Activated T-helper 1 cell treated with anti-CD3 and anti-CD28 coated beads, Interleukin-12 subunit alpha, Interleukin-12 subunit beta, Interleukin-2, Interleukin-4 antibody, amounts not matched to agents 30 ng/mL and 10 ng/mL and 1 ng/mL, durations not matched to agents 14 hours and 24 hours and 36 hours (primary cell): Measurements from ENCODE around the gene SORBS1. TPM values are rescaled to one million over a fixed set of nuclear protein-coding genes. Genes with fewer than 3 reads are reported as not detected.

Source experiments
- DNase-seq: peaks from one replicate; pipeline ENCODE4 v3.0.0; 2021; ENCODE audit warnings: low spot score
- H3K27ac Mint-ChIP-seq: one replicate; pipeline ENCODE4 v1.8.0; 2021; ENCODE audit warnings: mild to moderate bottlenecking, mixed read lengths
- H3K27me3 Mint-ChIP-seq: one replicate; pipeline ENCODE4 v1.8.0; 2022; ENCODE audit warnings: mild to moderate bottlenecking, moderate library complexity, mixed read lengths; ENCODE audit not compliant: insufficient read depth
- H3K36me3 Mint-ChIP-seq: one replicate; pipeline ENCODE4 v1.8.0; 2021; ENCODE audit warnings: low read depth, mixed read lengths
- H3K4me1 Mint-ChIP-seq: one replicate; pipeline ENCODE4 v1.8.0; 2021; ENCODE audit warnings: low read depth, mixed read lengths
- H3K4me3 Mint-ChIP-seq: one replicate; pipeline ENCODE4 v1.8.0; 2021; ENCODE audit warnings: mild to moderate bottlenecking, moderate library complexity, mixed read lengths
- H3K9me3 Mint-ChIP-seq: one replicate; pipeline ENCODE4 v1.8.0; 2021; ENCODE audit warnings: mixed read lengths
- intact Hi-C: fragments of 100-400 bp; cut with micrococcal nuclease; formaldehyde crosslinking; loops from one replicate; pipeline ENCODE4 v1.15.1; 2024
- total RNA-seq: library from RNA; stranded (reverse); gene quantifications from 2 replicates; pipeline ENCODE4 v1.2.3, GENCODE V29; 2022

The SORBS1 gene
- total RNA-seq, 1 donor from 2014 or later: 0.73 TPM

DNA sequence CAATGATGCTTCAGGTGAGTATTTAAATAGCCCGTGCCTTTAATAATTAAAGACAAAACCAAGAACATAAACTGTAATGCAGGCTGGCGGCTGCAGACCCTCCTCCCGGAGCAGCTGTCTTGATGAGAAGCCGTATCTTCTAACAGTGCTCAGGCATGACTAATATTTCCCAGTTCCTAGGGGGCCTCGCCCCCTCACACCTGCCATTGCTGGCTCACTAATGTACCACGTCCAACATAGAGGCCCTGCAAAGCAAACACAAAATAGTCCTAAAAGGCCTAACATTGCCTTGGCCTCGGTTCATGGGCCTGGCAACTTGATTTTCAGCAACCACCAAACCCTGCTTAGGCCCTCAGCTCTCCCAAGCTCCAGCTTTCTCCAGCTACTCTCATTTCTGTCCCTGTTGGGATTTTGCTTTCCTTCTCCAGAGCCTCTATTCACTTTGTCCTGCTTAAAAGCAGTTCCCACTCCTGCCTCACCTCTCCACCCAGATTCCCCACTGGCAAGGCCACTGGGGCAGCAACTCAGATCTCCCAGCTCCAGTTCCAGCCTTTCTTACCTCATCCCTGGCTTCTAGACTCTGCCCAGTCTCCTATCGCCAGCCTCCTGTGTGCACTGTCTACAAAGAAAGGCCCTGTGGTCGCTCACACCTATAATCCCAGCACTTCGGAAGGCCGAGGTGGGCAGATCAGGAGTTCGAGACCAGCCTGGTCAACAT lies 16.2 kb downstream of the SORBS1 start:
- no peak overlapping the region for H3K27ac Mint-ChIP-seq
- H3K36me3 Mint-ChIP-seq: no peaks in the 10 kb centered on the region
- peaks cover 4% of the 10 kb centered on the region for H3K27me3 Mint-ChIP-seq
- no peaks in the 10 kb centered on the region for H3K9me3 Mint-ChIP-seq
- no peaks in the 10 kb centered on the region for H3K4me1 Mint-ChIP-seq
- no peak overlapping the region for H3K4me3 Mint-ChIP-seq
- intact Hi-C loops: no loop called here
- DNase-seq: no peak

DNA sequence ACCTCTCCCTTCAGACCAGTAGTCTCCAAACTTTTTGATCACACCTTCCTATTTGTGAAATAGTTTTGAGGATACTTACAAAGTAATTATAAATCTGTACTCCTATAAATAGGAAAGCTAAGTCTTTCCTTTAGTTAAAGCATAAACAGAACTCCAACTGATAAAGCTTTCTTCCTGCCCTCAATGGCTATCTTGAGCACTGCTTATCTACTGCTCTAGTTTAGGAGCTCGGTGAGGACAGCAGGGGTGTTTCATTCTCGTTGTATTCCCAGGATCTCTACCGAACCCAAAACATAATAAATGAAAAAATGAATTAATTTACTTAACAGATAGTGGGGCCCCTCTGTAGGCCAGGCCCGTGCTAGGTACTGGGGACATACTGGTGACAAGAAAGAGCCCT lies 17.7 kb downstream of the SORBS1 start:
- no peaks in the 10 kb centered on the region for H3K36me3 Mint-ChIP-seq
- H3K4me3 Mint-ChIP-seq: no peak overlapping the region
- DNase-seq: no peak
- no peaks in the 10 kb centered on the region for H3K4me1 Mint-ChIP-seq
- H3K27ac Mint-ChIP-seq: no peak overlapping the region
- intact Hi-C loops: no loop called here
- H3K9me3 Mint-ChIP-seq: no peaks in the 10 kb centered on the region
- H3K27me3 Mint-ChIP-seq: peaks cover 4% of the 10 kb centered on the region

DNA sequence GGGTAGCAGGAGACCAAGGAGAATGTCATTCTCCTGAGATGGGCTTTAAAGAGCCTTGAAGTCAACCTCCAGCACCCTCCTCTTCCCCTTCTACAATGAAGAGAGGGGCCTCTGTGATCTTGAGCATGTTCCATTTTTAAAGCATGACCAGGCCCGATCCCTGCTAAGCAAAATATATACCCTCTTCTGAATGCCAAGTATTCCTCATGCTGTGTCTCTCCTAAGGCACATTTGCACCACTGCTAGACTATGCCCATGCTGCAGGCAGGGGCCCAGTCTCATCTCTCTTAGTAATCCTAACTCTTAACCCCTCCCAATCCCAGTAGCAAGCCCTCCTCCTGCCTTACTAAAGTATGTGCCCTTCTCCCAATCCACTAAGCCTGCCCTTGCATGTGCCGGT lies 18.4 kb downstream of the SORBS1 start:
- H3K4me1 Mint-ChIP-seq: no peaks in the 10 kb centered on the region
- intact Hi-C loops: no loop called here

DNA sequence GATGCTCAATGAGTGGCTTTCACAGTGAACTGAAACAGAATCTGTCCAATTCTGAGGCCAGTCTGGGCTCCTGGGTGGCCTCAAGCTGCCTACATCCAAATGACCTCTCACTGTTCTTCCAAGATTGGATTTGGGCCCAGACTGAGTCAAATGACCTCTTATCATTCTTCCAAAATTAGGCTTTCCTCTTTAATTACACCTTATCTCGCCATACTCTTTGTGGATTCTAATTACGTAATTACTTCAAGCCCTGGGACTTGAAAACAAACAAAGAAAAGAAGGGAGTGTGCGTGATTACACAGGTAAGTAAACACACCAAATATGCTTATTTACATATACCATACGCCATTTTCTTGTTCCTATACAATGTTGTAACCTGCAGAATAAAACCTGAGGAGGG lies 18.8 kb downstream of the SORBS1 start:
- H3K36me3 Mint-ChIP-seq: no peaks in the 10 kb centered on the region
- no peak for DNase-seq
- no peaks in the 10 kb centered on the region for H3K4me1 Mint-ChIP-seq
- H3K27me3 Mint-ChIP-seq: peaks cover 5% of the 10 kb centered on the region
- intact Hi-C loops: no loop called here
- no peak overlapping the region for H3K27ac Mint-ChIP-seq
- H3K9me3 Mint-ChIP-seq: no peaks in the 10 kb centered on the region
- no peak overlapping the region for H3K4me3 Mint-ChIP-seq

More for the DNA sequence above, 18.4 kb downstream of the SORBS1 start:
- no peaks in the 10 kb centered on the region for H3K36me3 Mint-ChIP-seq
- no peaks in the 10 kb centered on the region for H3K9me3 Mint-ChIP-seq
- DNase-seq: no peak
- H3K27me3 Mint-ChIP-seq: peaks cover 5% of the 10 kb centered on the region
- no peak overlapping the region for H3K4me3 Mint-ChIP-seq
- H3K27ac Mint-ChIP-seq: no peak overlapping the region

DNA sequence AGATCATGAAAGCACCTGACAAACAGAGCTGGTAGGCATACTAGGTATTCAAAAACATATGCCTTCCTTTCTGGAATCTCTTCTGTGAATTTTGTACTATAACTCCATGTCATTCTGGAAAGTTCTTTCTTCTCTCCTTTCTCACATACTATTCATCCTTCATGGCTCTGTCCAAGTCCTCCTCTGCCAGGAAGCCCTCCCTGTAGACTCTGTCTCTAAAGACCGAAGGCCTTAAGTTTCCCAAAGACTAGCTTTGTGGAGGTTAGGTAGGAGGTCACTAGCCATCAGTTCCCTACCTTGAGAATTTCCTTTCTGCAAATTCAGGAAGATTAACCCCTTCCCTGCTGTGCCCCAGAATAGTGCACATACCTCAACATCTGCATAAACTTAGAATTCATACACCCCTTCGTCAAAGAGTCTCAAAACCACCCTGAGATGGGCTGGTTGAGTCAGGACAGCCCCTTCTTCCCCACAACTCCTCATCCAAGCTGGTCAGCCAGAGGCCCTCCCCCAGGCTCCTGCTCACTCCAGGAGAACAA lies 20.6 kb downstream of the SORBS1 start:
- Mint-ChIP-seq H3K27ac (no peak overlapping the region), H3K36me3 (no peaks in the 10 kb centered on the region), H3K4me1 (no peaks in the 10 kb centered on the region), H3K4me3 (no peak overlapping the region), H3K27me3 (peaks cover 5% of the 10 kb centered on the region), H3K9me3 (no peaks in the 10 kb centered on the region)
- DNase-seq: no peak
- intact Hi-C loops: no loop called here

DNA sequence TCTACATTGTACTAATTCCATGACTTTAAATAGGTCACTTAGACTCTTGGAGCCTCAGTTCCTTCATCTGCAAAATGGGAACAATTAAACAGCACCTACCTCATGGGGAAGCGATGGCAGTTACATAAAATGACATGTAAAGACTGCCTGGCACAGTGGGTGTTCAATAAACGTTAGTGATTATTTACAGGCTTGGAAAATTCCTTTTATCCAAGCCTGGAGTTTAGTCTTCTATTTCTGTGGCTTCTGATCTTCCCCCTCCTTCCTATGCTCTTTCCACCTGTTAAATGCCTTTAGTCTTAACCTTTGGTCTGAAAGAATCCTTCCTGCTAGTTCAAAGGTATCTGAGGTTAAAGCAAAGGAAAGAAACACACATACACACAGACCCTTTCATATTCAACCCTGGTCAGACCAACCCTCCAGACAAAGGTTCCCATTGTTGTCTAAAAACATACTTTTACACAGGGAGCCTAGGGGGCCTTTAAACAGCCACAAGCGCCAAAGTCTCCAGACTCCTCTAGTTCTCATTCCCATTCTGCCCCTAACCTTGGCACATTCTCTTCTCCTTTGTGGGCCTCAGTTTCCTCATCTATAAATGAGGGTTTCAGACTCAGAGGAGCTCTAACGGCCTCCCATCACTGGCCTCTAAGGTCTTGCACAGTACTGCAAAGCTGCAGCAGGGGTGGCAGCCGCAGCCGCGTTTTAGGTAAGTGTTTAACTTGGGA lies 21.4 kb downstream of the SORBS1 start:
- Mint-ChIP-seq H3K27ac (no peak overlapping the region), H3K9me3 (no peaks in the 10 kb centered on the region), H3K4me1 (no peaks in the 10 kb centered on the region), H3K27me3 (peaks cover 5% of the 10 kb centered on the region), H3K36me3 (no peaks in the 10 kb centered on the region), H3K4me3 (no peak overlapping the region)
- no peak for DNase-seq
- intact Hi-C loops: no loop called here

DNA sequence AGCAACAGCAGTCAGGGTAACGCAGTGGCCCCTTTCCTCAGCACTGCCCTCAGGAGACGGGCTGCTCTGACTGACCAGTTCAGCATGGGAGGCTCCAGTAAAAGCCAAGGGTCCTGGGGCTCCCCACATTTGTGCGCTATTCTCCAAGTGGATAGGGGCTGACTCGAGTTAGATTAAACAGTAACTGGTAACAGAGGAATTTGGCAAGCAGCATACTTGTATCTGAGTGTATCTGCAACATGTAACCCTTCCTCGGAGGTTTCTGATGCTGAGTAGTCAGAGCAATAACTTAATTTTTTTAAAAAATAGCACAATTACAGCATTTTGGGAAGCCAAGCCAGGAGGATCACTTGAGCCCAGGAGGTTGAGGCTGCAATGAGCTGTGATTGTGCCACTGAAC lies 22.8 kb downstream of the SORBS1 start:
- H3K27ac Mint-ChIP-seq: no peak overlapping the region
- H3K27me3 Mint-ChIP-seq: peaks cover 5% of the 10 kb centered on the region
- intact Hi-C loops: no loop called here
- H3K4me3 Mint-ChIP-seq: no peak overlapping the region
- no peaks in the 10 kb centered on the region for H3K9me3 Mint-ChIP-seq
- no peak for DNase-seq
- H3K36me3 Mint-ChIP-seq: no peaks in the 10 kb centered on the region
- no peaks in the 10 kb centered on the region for H3K4me1 Mint-ChIP-seq

DNA sequence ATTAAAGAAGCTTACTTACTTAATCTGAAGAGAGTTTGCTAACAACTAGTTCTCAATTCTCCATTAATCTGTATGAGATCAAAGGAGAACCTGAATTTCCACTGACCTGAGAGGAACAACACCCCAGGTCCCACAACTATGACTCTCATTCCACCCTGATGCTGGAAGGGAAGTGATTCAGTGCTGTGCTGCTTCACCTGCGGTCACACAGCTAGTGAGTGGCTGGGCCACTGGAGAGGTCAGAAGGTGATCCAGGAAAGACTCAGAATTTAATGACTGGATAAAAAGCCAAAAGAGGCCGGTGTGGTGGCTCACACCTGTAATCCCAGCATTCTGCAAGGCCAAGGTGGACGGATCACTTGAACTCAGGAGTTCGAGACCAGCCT lies 23.6 kb downstream of the SORBS1 start:
- no peaks in the 10 kb centered on the region for H3K9me3 Mint-ChIP-seq
- H3K36me3 Mint-ChIP-seq: no peaks in the 10 kb centered on the region
- H3K27me3 Mint-ChIP-seq: peaks cover 5% of the 10 kb centered on the region
- no peak overlapping the region for H3K27ac Mint-ChIP-seq
- H3K4me1 Mint-ChIP-seq: no peaks in the 10 kb centered on the region
- H3K4me3 Mint-ChIP-seq: no peak overlapping the region
- no peak for DNase-seq
- intact Hi-C loops: no loop called here

DNA sequence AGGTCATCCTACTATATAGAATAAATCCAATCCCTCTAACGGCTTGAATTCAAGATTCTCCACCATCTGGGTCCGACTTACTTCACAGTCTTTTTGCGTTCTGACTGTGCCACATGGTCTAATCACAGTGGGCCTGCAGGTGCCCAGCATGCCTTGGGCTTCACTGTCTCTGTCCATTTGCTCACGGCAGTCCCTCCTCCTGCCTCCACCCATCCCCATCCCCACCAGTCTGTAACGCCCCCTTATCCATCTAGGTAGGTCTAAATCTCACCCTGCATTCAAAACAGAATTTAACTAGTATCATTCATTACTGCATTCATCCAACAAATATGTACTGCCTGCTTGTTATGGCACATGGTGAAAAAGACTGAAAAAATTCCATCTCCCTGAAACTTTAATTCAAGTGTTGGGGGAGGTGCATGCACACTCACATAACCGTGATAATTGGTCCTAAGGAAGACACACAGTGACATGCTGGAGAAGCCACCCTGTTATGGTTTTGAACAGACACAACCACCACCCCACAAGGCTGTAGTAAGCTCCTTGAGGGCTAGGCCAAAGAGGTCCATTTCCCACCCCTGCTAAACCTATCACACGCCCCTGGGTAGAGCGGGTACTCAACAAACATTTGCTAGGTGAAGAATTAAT lies 24.2 kb downstream of the SORBS1 start:
- intact Hi-C loops: no loop called here
- Mint-ChIP-seq H3K27ac (no peak overlapping the region), H3K4me1 (no peaks in the 10 kb centered on the region), H3K9me3 (no peaks in the 10 kb centered on the region), H3K4me3 (no peak overlapping the region), H3K27me3 (peaks cover 5% of the 10 kb centered on the region), H3K36me3 (no peaks in the 10 kb centered on the region)
- DNase-seq: no peak

DNA sequence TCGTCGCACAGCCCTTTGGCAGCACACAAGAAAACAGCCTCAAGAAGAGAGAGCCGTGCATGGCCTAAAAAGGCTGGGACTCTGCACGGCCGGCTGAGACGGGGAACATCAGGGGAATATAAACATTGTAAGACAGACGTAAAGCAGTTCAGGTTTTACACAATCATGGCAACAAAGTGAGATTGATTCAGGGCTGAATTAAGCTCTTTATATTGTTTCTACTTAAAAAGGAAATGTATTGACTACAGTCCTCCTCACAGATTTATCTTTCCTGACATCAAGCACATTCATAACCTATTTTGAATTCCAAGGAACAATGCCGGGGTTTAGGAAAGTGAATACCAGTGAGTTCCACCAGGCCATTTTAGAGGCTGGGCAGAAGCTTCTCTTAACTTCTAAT lies 25.2 kb downstream of the SORBS1 start:
- Mint-ChIP-seq H3K27ac (no peak overlapping the region), H3K27me3 (peaks cover 3% of the 10 kb centered on the region), H3K9me3 (no peaks in the 10 kb centered on the region), H3K4me3 (no peak overlapping the region), H3K36me3 (no peaks in the 10 kb centered on the region), H3K4me1 (no peaks in the 10 kb centered on the region)
- intact Hi-C loops: no loop called here
- no peak for DNase-seq

DNA sequence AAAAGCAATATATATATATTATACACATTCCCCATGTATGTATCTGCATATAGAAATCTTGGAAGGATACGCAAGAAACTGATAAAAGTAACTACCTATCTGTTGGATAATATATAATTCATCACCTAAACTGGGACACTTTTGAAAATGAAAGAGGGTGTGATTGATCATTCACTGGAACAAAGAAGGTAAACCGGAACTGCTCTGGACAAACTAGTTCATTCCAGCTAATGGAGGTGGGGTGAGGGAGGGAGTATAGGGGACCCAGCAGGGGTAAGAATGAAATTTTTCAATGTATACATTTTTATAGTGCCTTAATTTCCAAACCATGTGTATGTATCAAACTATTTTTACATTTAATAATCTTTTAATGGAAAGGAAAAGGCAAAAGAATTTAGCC lies 25.6 kb downstream of the SORBS1 start:
- intact Hi-C loops: no loop called here
- Mint-ChIP-seq H3K9me3 (no peaks in the 10 kb centered on the region), H3K36me3 (no peaks in the 10 kb centered on the region), H3K4me3 (no peak overlapping the region), H3K27me3 (peaks cover 2% of the 10 kb centered on the region), H3K27ac (no peak overlapping the region), H3K4me1 (no peaks in the 10 kb centered on the region)
- no peak for DNase-seq

DNA sequence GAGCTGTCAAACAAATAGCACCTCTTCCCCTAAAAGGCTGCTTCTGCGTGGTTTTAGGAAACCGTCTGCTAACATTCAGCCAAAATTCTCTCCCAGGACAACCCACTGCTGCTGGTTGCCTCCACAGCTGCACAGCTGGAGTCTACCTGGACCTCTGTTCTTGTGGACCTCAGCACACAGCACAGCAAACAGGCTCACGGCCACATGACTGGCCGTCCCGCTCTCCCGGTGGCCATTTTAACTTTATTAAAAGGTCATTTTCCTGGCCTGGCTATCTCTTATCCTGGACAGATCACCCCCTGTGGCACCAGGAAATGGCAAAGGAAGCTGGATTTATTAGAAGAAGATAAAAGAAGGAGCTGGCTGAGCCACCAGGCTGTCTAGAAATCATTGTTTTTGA lies 27.6 kb downstream of the SORBS1 start:
- DNase-seq: no peak
- Mint-ChIP-seq H3K4me1 (peaks cover 4% of the 10 kb centered on the region), H3K27ac (no peak overlapping the region), H3K9me3 (no peaks in the 10 kb centered on the region), H3K27me3 (peaks cover 7% of the 10 kb centered on the region), H3K4me3 (no peak overlapping the region), H3K36me3 (no peaks in the 10 kb centered on the region)
- intact Hi-C loops: no loop called here

DNA sequence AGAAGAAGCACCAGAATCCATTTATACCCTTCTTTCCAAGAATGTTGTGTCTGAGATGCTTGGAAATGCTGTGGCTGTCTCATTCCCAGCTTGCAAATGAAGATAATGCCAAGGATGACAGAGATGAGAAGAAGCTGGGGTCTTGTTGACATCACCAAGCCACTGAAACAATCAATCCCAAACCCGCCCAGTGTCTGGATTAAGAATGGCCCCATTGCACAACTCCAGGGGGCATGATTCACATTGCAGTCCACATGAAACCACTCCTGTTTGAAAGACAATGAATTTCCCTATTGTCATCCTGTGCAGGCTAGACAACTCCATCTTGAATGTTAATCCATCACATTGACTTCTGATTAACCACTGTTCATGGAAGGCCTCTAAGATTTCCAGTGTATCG lies 28.6 kb downstream of the SORBS1 start:
- no peaks in the 10 kb centered on the region for H3K36me3 Mint-ChIP-seq
- DNase-seq: no peak
- H3K9me3 Mint-ChIP-seq: no peaks in the 10 kb centered on the region
- no peak overlapping the region for H3K4me3 Mint-ChIP-seq
- H3K27ac Mint-ChIP-seq: no peak overlapping the region
- H3K27me3 Mint-ChIP-seq: peaks cover 6% of the 10 kb centered on the region
- H3K4me1 Mint-ChIP-seq: peaks cover 4% of the 10 kb centered on the region
- intact Hi-C loops: no loop called here
